OCI-LY3 (cell line): Measurements from ENCODE around the gene UGT2A2.

Experiments used
- CTCF ChIP-seq: fragments of 200-600, 300-600 bp; sonication (generic); IDR thresholded peaks from 2 replicates; pipeline ENCODE4 v1.5.1; 2014; ENCODE audit warnings: antibody characterized with exemption, low read length, low read depth
- EZH2phosphoT487 ChIP-seq: fragments of 200-600 bp; shearing (Covaris generic); IDR thresholded peaks from 2 replicates; pipeline ENCODE4 v1.6.1; 2018; ENCODE audit warnings: antibody characterized with exemption, mixed run types, low read depth

GRCh38 chr4:69546134-69546765 is 93.2 kb downstream of the UGT2A2 start:
- TF ChIP-seq EZH2phosphoT487: no peak
- TF ChIP-seq CTCF: no peak
